ENCODE measurements around the gene PRKCA.

The PRKCA gene

GRCh38 chr17:66679631-66680517 lies 377.5 kb downstream of the PRKCA start:
- Histone ChIP-seq H3K9me2 (replicated peaks; ENCODE audit: control insufficient read depth, low read length) (no peaks in the 10 kb centered on the region), H3K4me2 (ENCODE audit: low read length) (no peak overlapping the region), H4K20me1 (ENCODE audit: control insufficient read depth, insufficient read depth, low read depth, low read length) (no peaks in the 10 kb centered on the region), H3K27ac (ENCODE audit: low read depth, low read length) (no peak overlapping the region), H3K36me3 (ENCODE audit: control insufficient read depth, low read length) (no peaks in the 10 kb centered on the region), H3K4me3 (ENCODE audit: low read length) (no peak overlapping the region), H3K4me1 (ENCODE audit: control insufficient read depth, low read length) (no peaks in the 10 kb centered on the region), H3F3A (ENCODE audit: control insufficient read depth, insufficient read depth) (no peaks in the 10 kb centered on the region), H3K9me3 (ENCODE audit: control insufficient read depth, insufficient read depth, low read length) (no peaks in the 10 kb centered on the region), H3K79me2 (ENCODE audit: control insufficient read depth, low read length) (no peaks in the 10 kb centered on the region), H3K27me3 (ENCODE audit: control insufficient read depth, low read length) (no peaks in the 10 kb centered on the region)
- no peak for TF ChIP-seq CTCF (IDR thresholded peaks at IDR 0.05; ENCODE audit: low read depth, low read length, poor library complexity, severe bottlenecking)
- TF ChIP-seq EZH2phosphoT487 (IDR thresholded peaks at IDR 0.05; ENCODE audit: borderline replicate concordance, low read length), result no peak

- Histone ChIP-seq H3K9me2 (replicated peaks; ENCODE audit: control insufficient read depth, low read length) (no peaks in the 10 kb centered on the region), H3K27me3 (ENCODE audit: control insufficient read depth, low read length) (no peaks in the 10 kb centered on the region), H3K4me2 (ENCODE audit: low read length) (no peak overlapping the region), H3F3A (ENCODE audit: control insufficient read depth, insufficient read depth) (no peaks in the 10 kb centered on the region), H3K4me1 (ENCODE audit: control insufficient read depth, low read length) (no peaks in the 10 kb centered on the region), H4K20me1 (ENCODE audit: control insufficient read depth, insufficient read depth, low read depth, low read length) (no peaks in the 10 kb centered on the region), H3K9me3 (ENCODE audit: control insufficient read depth, insufficient read depth, low read length) (no peaks in the 10 kb centered on the region), H3K36me3 (ENCODE audit: control insufficient read depth, low read length) (no peaks in the 10 kb centered on the region), H3K4me3 (ENCODE audit: low read length) (no peak overlapping the region), H3K79me2 (ENCODE audit: control insufficient read depth, low read length) (no peaks in the 10 kb centered on the region), H3K27ac (ENCODE audit: low read depth, low read length) (no peak overlapping the region)
- no peak for TF ChIP-seq CTCF (IDR thresholded peaks at IDR 0.05; ENCODE audit: low read depth, low read length, poor library complexity, severe bottlenecking)
Observed at GRCh38 chr17:66682283-66682682, 379.9 kb downstream of the PRKCA start.

- Histone ChIP-seq H3K4me3 (ENCODE audit: low read length) (no peak overlapping the region), H3F3A (ENCODE audit: control insufficient read depth, insufficient read depth) (no peaks in the 10 kb centered on the region), H3K27me3 (ENCODE audit: control insufficient read depth, low read length) (no peaks in the 10 kb centered on the region), H3K27ac (ENCODE audit: low read depth, low read length) (no peak overlapping the region), H3K9me2 (replicated peaks; ENCODE audit: control insufficient read depth, low read length) (no peaks in the 10 kb centered on the region), H3K4me2 (ENCODE audit: low read length) (no peak overlapping the region), H4K20me1 (ENCODE audit: control insufficient read depth, insufficient read depth, low read depth, low read length) (no peaks in the 10 kb centered on the region), H3K9me3 (ENCODE audit: control insufficient read depth, insufficient read depth, low read length) (no peaks in the 10 kb centered on the region), H3K79me2 (ENCODE audit: control insufficient read depth, low read length) (no peaks in the 10 kb centered on the region), H3K4me1 (ENCODE audit: control insufficient read depth, low read length) (peaks cover 3% of the 10 kb centered on the region; the same call in 1 of the 2 replicates), H3K36me3 (ENCODE audit: control insufficient read depth, low read length) (no peaks in the 10 kb centered on the region)
- TF ChIP-seq EZH2phosphoT487 (IDR thresholded peaks at IDR 0.05; ENCODE audit: borderline replicate concordance, low read length) (no peak), CTCF (IDR thresholded peaks at IDR 0.05; ENCODE audit: low read depth, low read length, poor library complexity, severe bottlenecking) (no peak)
Observed at GRCh38 chr17:66684261-66684660, 381.8 kb downstream of the PRKCA start.

Data from DOHH2 (cell line).